Naive thymus-derived CD4-positive, alpha-beta T cell (primary cell): ENCODE measurements around the gene TMEM150A. TPM values are rescaled to one million over a fixed set of nuclear protein-coding genes. Genes with fewer than 3 reads are reported as not detected.
"Not testable (repeated sequence)": the region's sequence is repeated elsewhere in the genome, so short reads cannot be mapped to it uniquely, and the experiment has no call there.

Experiments
- ATAC-seq: fragments of 150-1000 bp; cut with Tn5 transposase; 2 replicates; pipeline ENCODE4 v1.10.0; 2021; ENCODE audit warnings: mild to moderate bottlenecking, moderate library complexity
- CTCF ChIA-PET: fragments of 350-600 bp; sonication (Branson Sonifier 250); formaldehyde crosslinking; loops from one replicate; lab custom pipeline; 2021; ENCODE audit warnings: antibody characterized with exemption; lab: Charles Lee
- POLR2A ChIA-PET: fragments of 350-600 bp; sonication (Branson Sonifier 250); formaldehyde crosslinking; loops from one replicate; lab custom pipeline; 2021; ENCODE audit warnings: antibody characterized with exemption, inconsistent platforms; lab: Charles Lee
- DNase-seq, 9 donors: peaks; one replicate each; pipeline versions ENCODE4 v3.0.0 to v3.0.0-alpha.2; 2020 to 2022; ENCODE audit warnings: mixed read lengths in 1 of 9
- H3K27ac ChIP-seq: one replicate; pipeline ENCODE4 v1.7.0; 2013; ENCODE audit warnings: mild to moderate bottlenecking, low read depth, low read length, moderate library complexity
- H3K27me3 ChIP-seq, 2 donors: one replicate each; pipeline ENCODE4 v1.7.0; 2013; ENCODE audit warnings: low read length in 2 of 2, mild to moderate bottlenecking in 2 of 2, moderate library complexity in 2 of 2; ENCODE audit not compliant: control insufficient read depth in 2 of 2, insufficient read depth in 2 of 2
- H3K36me3 ChIP-seq, 3 experiments: 1 replicate in 2 of 3; 2 replicates in 1 of 3; pipeline ENCODE4 v1.7.0; 2013; ENCODE audit warnings: low read length in 3 of 3, mild to moderate bottlenecking in 3 of 3, moderate library complexity in 1 of 3; ENCODE audit not compliant: insufficient read depth in 3 of 3, control insufficient read depth in 2 of 3
- H3K4me1 ChIP-seq, 2 donors: one replicate each; pipeline ENCODE4 v1.7.0; 2013; ENCODE audit warnings: low read length in 2 of 2, mild to moderate bottlenecking in 2 of 2, moderate library complexity in 1 of 2; ENCODE audit not compliant: control insufficient read depth in 2 of 2, insufficient read depth in 2 of 2
- H3K4me3 ChIP-seq: 2 replicates; pipeline ENCODE4 v1.7.0; 2013; ENCODE audit warnings: mild to moderate bottlenecking, low read length
- H3K9me3 ChIP-seq, 3 experiments: 1 replicate in 2 of 3; 2 replicates in 1 of 3; pipeline ENCODE4 v1.7.0; 2013; ENCODE audit warnings: low read length in 3 of 3; ENCODE audit not compliant: control insufficient read depth in 2 of 3
- H3K27ac Mint-ChIP-seq, 9 donors: one replicate each; pipeline ENCODE4 v1.8.0; 2020 to 2022; ENCODE audit warnings: mixed read lengths in 9 of 9, mild to moderate bottlenecking in 8 of 9, moderate library complexity in 5 of 9, inconsistent platforms in 2 of 9
- H3K27me3 Mint-ChIP-seq, 5 donors: one replicate each; pipeline ENCODE4 v1.8.0; 2021 to 2022; ENCODE audit warnings: mixed read lengths in 5 of 5, mild to moderate bottlenecking in 1 of 5
- H3K36me3 Mint-ChIP-seq, 5 donors: one replicate each; pipeline ENCODE4 v1.8.0; 2020 to 2022; ENCODE audit warnings: mixed read lengths in 5 of 5, mild to moderate bottlenecking in 3 of 5, inconsistent platforms in 1 of 5
- H3K4me1 Mint-ChIP-seq, 7 donors: one replicate each; pipeline ENCODE4 v1.8.0; 2020 to 2022; ENCODE audit warnings: mixed read lengths in 7 of 7, mild to moderate bottlenecking in 3 of 7, inconsistent platforms in 1 of 7
- H3K4me3 Mint-ChIP-seq, 10 donors: one replicate each; pipeline ENCODE4 v1.8.0; 2020 to 2022; ENCODE audit warnings: mild to moderate bottlenecking in 10 of 10, mixed read lengths in 10 of 10, moderate library complexity in 6 of 10, inconsistent platforms in 2 of 10
- H3K9me3 Mint-ChIP-seq, 11 donors: one replicate each; pipeline ENCODE4 v1.8.0; 2020 to 2022; ENCODE audit warnings: mixed read lengths in 11 of 11, mild to moderate bottlenecking in 4 of 11, inconsistent platforms in 1 of 11, moderate library complexity in 1 of 11
- intact Hi-C, 2 donors: fragments of 100-400 bp; cut with micrococcal nuclease; formaldehyde crosslinking; loops; one replicate each; pipeline ENCODE4 v1.15.1; 2023
- polyA plus RNA-seq, 2 donors: library from polyadenylated mRNA; unstranded; fragments of 300-500 nt; fragmentation: Illumina TruSeq; gene quantifications; one replicate each; pipeline ENCODE4 v1.2.3, GENCODE V29; 2021
- total RNA-seq, 6 experiments: library from RNA in 5 of 6; stranded (reverse) in 5 of 6; gene quantifications; 1 replicate in 5 of 6; 2 replicates in 1 of 6; pipeline ENCODE4 v1.2.3 and lab custom pipeline; 2021 to 2026

TMEM150A gene
- total and polyA plus RNA-seq, 7 experiments from 2014 or later = 5.1 to 17.8 (median 11.2) TPM

GRCh38 chr2:85564144-85564563, 38.3 kb downstream of the TMEM150A start:
- H3K4me1 Mint-ChIP-seq = peaks cover 17 to 36% (median 25%) of the 10 kb centered on the region in 7 donors
- H3K27ac Mint-ChIP-seq = peak overlapping the region in 2 of 9 donors; percentile 14 to 76
- Histone ChIP-seq H3K4me1 (peaks cover 6 to 8% of the 10 kb centered on the region in 2 donors), H3K4me3 (no peak overlapping the region), H3K36me3 (no peaks in the 10 kb centered on the region), H3K27me3 (no peaks in the 10 kb centered on the region), H3K9me3 (no peaks in the 10 kb centered on the region), H3K27ac (no peak overlapping the region)
- DNase-seq (no peak), ATAC-seq (no peak)
- peak overlapping the region in 6 of 10 donors; percentile 10 to 70 (median 38) for H3K4me3 Mint-ChIP-seq
- CTCF ChIA-PET = no interaction called here
- intact Hi-C loops = no loop called here
- POLR2A ChIA-PET = interaction anchor here (0.7 kb wide), 1 partner anchor 13 kb away, joined by 3 read pairs; the partner anchor contains the start of gene VAMP8
- H3K9me3 Mint-ChIP-seq = no peaks in the 10 kb centered on the region
- no peaks in the 10 kb centered on the region for H3K36me3 Mint-ChIP-seq
- peaks cover 0 to 6% (median 0%) of the 10 kb centered on the region in 5 donors for H3K27me3 Mint-ChIP-seq

DNA sequence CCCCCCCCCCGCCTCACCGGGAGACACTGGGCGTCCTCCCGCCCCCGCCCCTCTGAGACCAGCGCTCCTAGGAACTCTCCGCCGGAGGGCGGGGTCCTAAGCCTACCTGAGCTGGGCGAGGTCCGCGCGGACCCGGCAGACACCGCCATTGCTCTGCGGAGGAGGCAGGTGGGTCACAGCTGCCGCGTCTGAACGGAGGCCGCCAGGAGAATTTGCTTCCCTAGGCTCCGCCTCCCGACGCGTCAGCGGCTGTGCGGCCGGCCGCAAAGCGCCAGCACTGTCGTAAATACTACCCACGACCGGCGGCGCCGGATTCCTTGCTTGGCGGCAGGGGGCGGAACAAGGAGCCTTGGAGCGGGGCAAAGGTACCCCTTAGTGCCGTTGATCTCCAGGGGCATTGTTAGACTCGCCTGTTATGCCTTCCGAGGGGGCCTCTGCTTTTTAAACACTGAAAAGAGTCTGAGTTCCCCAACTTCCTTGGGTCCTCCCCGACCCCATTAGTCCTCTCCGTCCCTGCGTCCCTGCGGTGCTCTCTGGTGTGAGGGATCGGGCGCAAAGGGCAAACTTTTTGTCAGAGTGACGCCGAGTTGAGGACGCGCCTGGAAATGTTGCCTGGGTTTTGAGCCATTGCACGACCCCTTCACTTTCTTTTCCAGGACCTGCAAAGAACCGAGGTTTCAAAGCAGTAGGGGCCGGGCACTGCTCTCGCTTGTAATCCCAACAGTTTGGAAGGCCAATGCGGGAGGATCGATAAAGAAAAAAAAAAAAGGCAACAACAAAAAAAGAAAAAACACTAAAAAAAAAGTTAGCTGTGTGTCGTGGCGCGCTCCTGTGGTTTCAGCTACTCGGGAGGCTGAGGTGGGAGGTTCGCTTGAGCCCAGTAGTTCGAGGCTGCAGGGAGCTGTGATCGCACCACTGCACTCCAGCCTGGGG, 41.0 kb downstream of the TMEM150A start, which contains the start of gene GGCX:
GGCX (minus strand) TSS at position 214 of the 933 bp plus-strand sequence; CDS start at position 149, 65 bp downstream.
- H3K4me1 ChIP-seq = peaks cover 6 to 8% of the 10 kb centered on the region in 2 donors
- ChIA-PET POLR2A (interaction anchor here (0.6 to 5.9 kb wide), 24 partner anchors 10 to 724 kb away, joined by 3 to 38 read pairs (median 4); partner anchors contain the start of genes C2orf68, KCMF1, MAT2A and RNF181), CTCF (interaction anchor here (0.5 to 1.9 kb wide), 4 partner anchors 9 to 30 kb away, joined by 3 to 8 read pairs (median 3); partner anchors contain the start of gene MAT2A)
- intact Hi-C loops = loop anchor here (1.0 to 2.0 kb wide), 12 partner anchors 9 to 207 kb away; partner anchors contain the start of genes ELMOD3 (in 2 of the 2), MAT2A (in 2 of the 2), RETSAT (in 2 of the 2) and RNF181 (in 2 of the 2)
- H3K36me3 Mint-ChIP-seq = peaks cover 0 to 4% (median 0%) of the 10 kb centered on the region in 5 donors
- DNase-seq (peak; percentile 77 to 92 (median 88)), ATAC-seq (peak; percentile 98)
- H3K27me3 ChIP-seq = no peaks in the 10 kb centered on the region
- H3K4me3 ChIP-seq = peak within 1 kb of the TSS; percentile 98
- H3K36me3 ChIP-seq = peaks cover 0 to 7% (median 0%) of the 10 kb centered on the region in 3 experiments
- peaks cover 17 to 48% (median 32%) of the 10 kb centered on the region in 7 donors for H3K4me1 Mint-ChIP-seq
- peaks cover 0 to under 1% (median 0%) of the 10 kb centered on the region in 5 donors for H3K27me3 Mint-ChIP-seq
- H3K27ac Mint-ChIP-seq = peak within 1 kb of the TSS; percentile 86 to 99 (median 95)
- peak within 1 kb of the TSS; percentile 81 to 99 (median 97) for H3K4me3 Mint-ChIP-seq
- H3K27ac ChIP-seq = peak within 1 kb of the TSS; percentile 95
- no peaks in the 10 kb centered on the region for H3K9me3 Mint-ChIP-seq
- no peaks in the 10 kb centered on the region for H3K9me3 ChIP-seq

DNA sequence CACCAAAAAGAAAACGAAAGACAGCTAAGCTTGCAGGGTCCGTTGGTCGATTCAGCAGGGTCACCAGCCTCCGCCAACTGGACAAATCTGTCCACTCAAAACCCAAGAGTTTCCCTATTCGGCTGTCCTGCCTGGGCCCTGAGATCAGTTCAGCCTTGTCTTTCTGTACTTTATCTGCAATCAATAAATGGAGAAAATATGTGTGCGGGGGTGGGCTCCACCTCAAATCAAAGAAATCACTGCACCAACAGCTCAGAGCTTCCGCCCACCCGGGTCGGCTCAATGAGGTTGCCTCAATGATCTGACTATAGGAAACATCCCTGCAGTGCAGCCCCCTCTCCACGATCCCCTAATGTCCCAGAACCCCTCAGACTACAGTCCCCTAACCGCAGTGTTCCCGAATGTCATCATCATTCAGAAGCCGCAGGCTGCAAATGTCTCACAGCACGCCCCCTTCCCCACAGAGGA, 41.7 kb downstream of the TMEM150A start:
- CTCF ChIA-PET = interaction anchor here (0.5 to 1.9 kb wide), 5 partner anchors 9 to 146 kb away, joined by 3 to 8 read pairs (median 3); partner anchors contain the start of gene MAT2A
- Histone ChIP-seq H3K9me3 (no peaks in the 10 kb centered on the region), H3K4me1 (peaks cover 6 to 8% of the 10 kb centered on the region in 2 donors), H3K36me3 (peaks cover 0 to 7% (median 0%) of the 10 kb centered on the region in 3 experiments), H3K27ac (peak overlapping the region; percentile 95), H3K4me3 (peak overlapping the region; percentile 98), H3K27me3 (no peaks in the 10 kb centered on the region)
- H3K36me3 Mint-ChIP-seq = peaks cover 0 to 4% (median 3%) of the 10 kb centered on the region in 5 donors
- intact Hi-C loops = loop anchor here (1.0 to 2.0 kb wide), 12 partner anchors 9 to 207 kb away; partner anchors contain the start of genes ELMOD3 (in 2 of the 2), MAT2A (in 2 of the 2), RETSAT (in 2 of the 2) and RNF181 (in 2 of the 2)
- no peaks in the 10 kb centered on the region for H3K27me3 Mint-ChIP-seq
- H3K9me3 Mint-ChIP-seq = no peaks in the 10 kb centered on the region
- no peak for ATAC-seq
- POLR2A ChIA-PET = interaction anchor here (0.7 to 5.9 kb wide), 18 partner anchors 9 to 615 kb away, joined by 3 to 38 read pairs (median 4); partner anchors contain the start of genes C2orf68, KCMF1, MAT2A and RNF181
- peak overlapping the region; percentile 81 to 99 (median 97) for H3K4me3 Mint-ChIP-seq
- DNase-seq = peak in 1 of 9 donors; percentile 7
- peak overlapping the region; percentile 86 to 99 (median 93) for H3K27ac Mint-ChIP-seq
- peaks cover 17 to 48% (median 32%) of the 10 kb centered on the region in 7 donors for H3K4me1 Mint-ChIP-seq

DNA sequence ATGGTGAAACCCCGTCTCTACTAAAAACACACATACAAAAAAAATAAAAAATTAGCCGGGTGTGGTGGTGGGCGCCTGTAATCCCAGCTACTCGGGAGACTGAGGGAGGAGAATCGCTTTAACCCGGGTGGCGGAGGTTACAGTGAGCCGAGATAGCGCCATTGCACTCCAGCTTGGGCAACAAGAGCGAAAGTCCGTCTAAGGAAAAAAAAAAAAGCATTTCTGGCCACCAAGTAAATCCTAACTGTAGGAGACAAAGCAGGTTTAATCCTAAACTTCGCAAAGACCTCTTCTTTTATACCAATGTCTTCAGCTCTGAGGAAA, 42.1 kb downstream of the TMEM150A start:
- H3K9me3 Mint-ChIP-seq, H3K9me3 ChIP-seq, H3K36me3 ChIP-seq, ATAC-seq, H3K27me3 Mint-ChIP-seq, H3K4me1 ChIP-seq, DNase-seq, H3K36me3 Mint-ChIP-seq, H3K27me3 ChIP-seq: not testable (repeated sequence)
- CTCF ChIA-PET = interaction anchor here (0.6 to 1.9 kb wide), 4 partner anchors 8 to 146 kb away, joined by 3 to 8 read pairs (median 6); partner anchors contain the start of gene MAT2A
- peak overlapping the region; percentile 67 to 99 (median 92) for H3K27ac Mint-ChIP-seq
- Histone ChIP-seq H3K27ac (peak overlapping the region; percentile 95), H3K4me3 (peak overlapping the region; percentile 98)
- intact Hi-C loops = loop anchor here (2.0 kb wide), 2 partner anchors 56 to 142 kb away; partner anchors contain the start of genes SH2D6 (in 1 of the 2) and USP39 (in 1 of the 2)
- peaks cover 17 to 48% (median 32%) of the 10 kb centered on the region in 7 donors for H3K4me1 Mint-ChIP-seq
- peak overlapping the region; percentile 81 to 99 (median 97) for H3K4me3 Mint-ChIP-seq
- POLR2A ChIA-PET = interaction anchor here (0.9 to 5.9 kb wide), 12 partner anchors 9 to 589 kb away, joined by 3 to 38 read pairs (median 8); partner anchors contain the start of genes C2orf68, KCMF1, MAT2A and RNF181

- ATAC-seq (no peak), DNase-seq (no peak)
- no peaks in the 10 kb centered on the region for H3K27me3 ChIP-seq
- peaks cover 0 to 14% (median 7%) of the 10 kb centered on the region in 5 donors for H3K36me3 Mint-ChIP-seq
- H3K4me1 ChIP-seq = peaks cover 6 to 8% of the 10 kb centered on the region in 2 donors
- H3K36me3 ChIP-seq = peaks cover 0 to 26% (median 7%) of the 10 kb centered on the region in 3 experiments
- no peak overlapping the region for H3K4me3 ChIP-seq
- H3K4me1 Mint-ChIP-seq = peaks cover 17 to 41% (median 30%) of the 10 kb centered on the region in 7 donors
- peak overlapping the region in 3 of 9 donors; percentile 46 to 84 (median 62) for H3K27ac Mint-ChIP-seq
- CTCF ChIA-PET = interaction anchor here (1.1 kb wide), 1 partner anchor 79 kb away, joined by 3 read pairs; no protein-coding TSS in a partner anchor
- H3K9me3 ChIP-seq = no peaks in the 10 kb centered on the region
- intact Hi-C loops = no loop called here
- POLR2A ChIA-PET = interaction anchor here (0.8 to 5.9 kb wide), 4 partner anchors 19 to 144 kb away, joined by 3 to 38 read pairs (median 19); partner anchors contain the start of genes MAT2A and SH2D6
- H3K4me3 Mint-ChIP-seq = peak overlapping the region in 4 of 10 donors; percentile 1 to 64 (median 37)
- no peaks in the 10 kb centered on the region for H3K9me3 Mint-ChIP-seq
- no peaks in the 10 kb centered on the region for H3K27me3 Mint-ChIP-seq
- H3K27ac ChIP-seq = no peak overlapping the region
Measured at GRCh38 chr2:85558160-85558559, 44.3 kb downstream of the TMEM150A start.
